H9 (cell line): ENCODE data around the gene TGOLN2. TPM values are rescaled to one million over a fixed set of nuclear protein-coding genes. Genes with fewer than 3 reads are reported as not detected.

Experiments
- DNase-seq: peaks from one replicate; pipeline ENCODE4 v3.0.0-alpha.2; 2017
- H2AFZ ChIP-seq: one replicate; pipeline ENCODE4 v1.6.1; 2013; ENCODE audit warnings: mild to moderate bottlenecking, low read length, control low read depth, moderate library complexity
- H2AK5ac ChIP-seq: 2 replicates; pipeline ENCODE4 v1.6.1; 2013; ENCODE audit warnings: low read length, control low read depth, mixed read lengths; ENCODE audit not compliant: insufficient read length
- H2BK120ac ChIP-seq: one replicate; pipeline ENCODE4 v1.6.1; 2013; ENCODE audit warnings: low read depth, mild to moderate bottlenecking, low read length, control low read depth, inconsistent platforms; ENCODE audit not compliant: poor library complexity, severe bottlenecking
- H2BK12ac ChIP-seq: 2 replicates; pipeline ENCODE4 v1.6.1; 2013; ENCODE audit warnings: low read length, control low read depth, mixed read lengths, low read depth; ENCODE audit not compliant: insufficient read length
- H2BK15ac ChIP-seq: 2 replicates; pipeline ENCODE4 v1.6.1; 2013; ENCODE audit warnings: low read depth, low read length, control low read depth
- H2BK20ac ChIP-seq: one replicate; pipeline ENCODE4 v1.6.1; 2013; ENCODE audit warnings: low read depth, mild to moderate bottlenecking, low read length, control low read depth, inconsistent platforms; ENCODE audit not compliant: poor library complexity, severe bottlenecking
- H2BK5ac ChIP-seq: 2 replicates; pipeline ENCODE4 v1.6.1; 2013; ENCODE audit warnings: low read length, control low read depth, mixed read lengths; ENCODE audit not compliant: insufficient read length
- H3K14ac ChIP-seq: 2 replicates; pipeline ENCODE4 v1.6.1; 2013; ENCODE audit warnings: low read length, control low read depth; ENCODE audit not compliant: insufficient read depth
- H3K18ac ChIP-seq: 2 replicates; pipeline ENCODE4 v1.6.1; 2013; ENCODE audit warnings: low read depth, mild to moderate bottlenecking, mixed read lengths, low read length, control low read depth; ENCODE audit not compliant: insufficient read length
- H3K23ac ChIP-seq: 2 replicates; pipeline ENCODE4 v1.6.1; 2013; ENCODE audit warnings: low read length, control low read depth, mixed read lengths, low read depth; ENCODE audit not compliant: insufficient read length
- H3K23me2 ChIP-seq: 2 replicates; pipeline ENCODE4 v1.6.1; 2013; ENCODE audit warnings: low read depth, mild to moderate bottlenecking, mixed read lengths, low read length, control low read depth; ENCODE audit not compliant: insufficient read length, poor library complexity, severe bottlenecking
- H3K27ac ChIP-seq: 2 replicates; pipeline ENCODE4 v1.5.1; 2013; ENCODE audit warnings: low read length, control low read depth, mixed read lengths, low read depth; ENCODE audit not compliant: insufficient read length
- H3K27me3 ChIP-seq: 2 replicates; pipeline ENCODE4 v1.6.1; 2013; ENCODE audit warnings: low read length, control low read depth, inconsistent platforms; ENCODE audit not compliant: insufficient read depth
- H3K4ac ChIP-seq: 2 replicates; pipeline ENCODE4 v1.6.1; 2013; ENCODE audit warnings: low read depth, mild to moderate bottlenecking, control low read depth, inconsistent platforms, low read length, moderate library complexity
- H3K4me1 ChIP-seq: 2 replicates; pipeline ENCODE4 v1.6.1; 2013; ENCODE audit warnings: low read length, control low read depth, inconsistent platforms; ENCODE audit not compliant: insufficient read depth
- H3K4me2 ChIP-seq: 2 replicates; pipeline ENCODE4 v1.6.1; 2013; ENCODE audit warnings: low read length, control low read depth, mixed read lengths; ENCODE audit not compliant: insufficient read length, insufficient read depth
- H3K56ac ChIP-seq: 2 replicates; pipeline ENCODE4 v1.6.1; 2013; ENCODE audit warnings: low read depth, mild to moderate bottlenecking, mixed read lengths, low read length, control low read depth; ENCODE audit not compliant: insufficient read length
- H3K79me1 ChIP-seq: 2 replicates; pipeline ENCODE4 v1.6.1; 2013; ENCODE audit warnings: low read depth, mild to moderate bottlenecking, moderate library complexity, low read length, control low read depth, inconsistent platforms; ENCODE audit not compliant: insufficient read depth, poor library complexity, severe bottlenecking
- H3K79me2 ChIP-seq: 2 replicates; pipeline ENCODE4 v1.6.1; 2013; ENCODE audit warnings: low read length, control low read depth, inconsistent platforms; ENCODE audit not compliant: insufficient read depth
- H3K9ac ChIP-seq: 2 replicates; pipeline ENCODE4 v1.6.1; 2013; ENCODE audit warnings: low read length, control low read depth, mixed read lengths; ENCODE audit not compliant: insufficient read length; ENCODE audit errors: extremely low read depth
- H3K9me3 ChIP-seq: one replicate; pipeline ENCODE4 v1.6.1; 2013; ENCODE audit warnings: low read depth, low read length, inconsistent platforms; ENCODE audit not compliant: control insufficient read depth
- H3T11ph ChIP-seq: one replicate; pipeline ENCODE4 v1.6.1; 2013; ENCODE audit warnings: mild to moderate bottlenecking, low read length, control low read depth, inconsistent platforms
- H4K20me1 ChIP-seq: one replicate; pipeline ENCODE4 v1.6.1; 2013; ENCODE audit not compliant: control insufficient read depth, insufficient read length, insufficient read depth
- H4K5ac ChIP-seq: 2 replicates; pipeline ENCODE4 v1.6.1; 2013; ENCODE audit warnings: low read depth, mild to moderate bottlenecking, mixed read lengths, low read length, control low read depth; ENCODE audit not compliant: insufficient read length
- H4K8ac ChIP-seq: replicated peaks from 2 replicates; pipeline ENCODE4 v1.6.1; 2013; ENCODE audit warnings: low read length, control low read depth, mixed read lengths, low read depth; ENCODE audit not compliant: insufficient read length
- H4K91ac ChIP-seq: 2 replicates; pipeline ENCODE4 v1.6.1; 2013; ENCODE audit warnings: low read depth, mild to moderate bottlenecking, moderate library complexity, mixed read lengths, low read length, control low read depth; ENCODE audit not compliant: insufficient read length
- H3K27ac Mint-ChIP-seq, 3 experiments: 2 replicates in 2 of 3; 3 replicates in 1 of 3; pipeline ENCODE4 v1.8.0; 2020 to 2021; ENCODE audit warnings: mixed read lengths in 3 of 3, mild to moderate bottlenecking in 1 of 3, moderate library complexity in 1 of 3
- H3K27me3 Mint-ChIP-seq: 2 replicates; pipeline ENCODE4 v1.8.0; 2021; ENCODE audit warnings: low read depth, mild to moderate bottlenecking, moderate library complexity, mixed read lengths
- H3K36me3 Mint-ChIP-seq, 3 experiments: 2 replicates in 2 of 3; 3 replicates in 1 of 3; pipeline ENCODE4 v1.8.0; 2020 to 2021; ENCODE audit warnings: low read depth in 3 of 3, mixed read lengths in 3 of 3; ENCODE audit not compliant: insufficient read depth in 1 of 3
- H3K4me1 Mint-ChIP-seq, 2 experiments: 2 replicates each; pipeline ENCODE4 v1.8.0; 2020; ENCODE audit warnings: mixed read lengths in 2 of 2
- H3K4me3 Mint-ChIP-seq, 2 experiments: 2 replicates in 1 of 2; 3 replicates in 1 of 2; pipeline ENCODE4 v1.8.0; 2020 to 2021; ENCODE audit warnings: mild to moderate bottlenecking in 2 of 2, mixed read lengths in 2 of 2, moderate library complexity in 1 of 2
- H3K9me3 Mint-ChIP-seq, 2 experiments: 2 replicates in 1 of 2; 3 replicates in 1 of 2; pipeline ENCODE4 v1.8.0; 2020; ENCODE audit warnings: mild to moderate bottlenecking in 2 of 2, mixed read lengths in 2 of 2, moderate library complexity in 1 of 2
- WGBS: extraction: QIAGEN DNeasy Blood & Tissue Kit; methylation state at CpG from one replicate; pipeline ENCODE4 v1.1.7; 2013; ENCODE audit warnings: missing lambda C conversion rate, low lambda C conversion rate, mixed read lengths; ENCODE audit not compliant: insufficient read length; ENCODE audit errors: extremely low coverage; 5-methylcytosine and 5-hydroxymethylcytosine counted together
- total RNA-seq: library from RNA; stranded (reverse); gene quantifications from 2 replicates; pipeline ENCODE4 v1.2.1, GENCODE V29; 2021
- TF ChIP-seq, protein P1 (sequence below): fragments of 200-600 bp; sonication (generic); conservative IDR thresholded peaks from 3 replicates; pipeline ENCODE4 v1.8.0; 2021; ENCODE audit warnings: antibody characterized with exemption, mild to moderate bottlenecking

Gene TGOLN2
- total RNA-seq, 1 experiment from 2014 or later, result 47.8 TPM

- Histone ChIP-seq H4K8ac (no peak overlapping the region), H2BK20ac (no peak overlapping the region), H2AK5ac (no peak overlapping the region), H3K9ac (no peak overlapping the region), H2BK120ac (no peak overlapping the region), H3K9me3 (no peaks in the 10 kb centered on the region), H2BK12ac (no peak overlapping the region), H3T11ph (no peak overlapping the region), H3K23ac (no peak overlapping the region), H2AFZ (no peak overlapping the region), H3K56ac (no peak overlapping the region), H2BK15ac (no peak overlapping the region), H4K91ac (no peak overlapping the region), H3K4ac (no peak overlapping the region), H3K27ac (no peak overlapping the region), H2BK5ac (no peak overlapping the region), H3K4me2 (no peak overlapping the region), H3K79me2 (no peaks in the 10 kb centered on the region), H3K79me1 (no peaks in the 10 kb centered on the region), H3K4me1 (peaks cover 3% of the 10 kb centered on the region; the same call in 1 of the 2 replicates), H4K5ac (no peak overlapping the region), H3K14ac (no peak overlapping the region), H4K20me1 (no peaks in the 10 kb centered on the region), H3K18ac (no peak overlapping the region), H3K23me2 (no peaks in the 10 kb centered on the region), H3K27me3 (no peaks in the 10 kb centered on the region)
- WGBS, result no CpG with 5 or more reads among the region's 7 CpGs
- H3K27me3 Mint-ChIP-seq, result no peaks in the 10 kb centered on the region
- H3K36me3 Mint-ChIP-seq, result peaks cover 20 to 48% (median 39%) of the 10 kb centered on the region in 3 experiments
- TF ChIP-seq, protein P1, sequence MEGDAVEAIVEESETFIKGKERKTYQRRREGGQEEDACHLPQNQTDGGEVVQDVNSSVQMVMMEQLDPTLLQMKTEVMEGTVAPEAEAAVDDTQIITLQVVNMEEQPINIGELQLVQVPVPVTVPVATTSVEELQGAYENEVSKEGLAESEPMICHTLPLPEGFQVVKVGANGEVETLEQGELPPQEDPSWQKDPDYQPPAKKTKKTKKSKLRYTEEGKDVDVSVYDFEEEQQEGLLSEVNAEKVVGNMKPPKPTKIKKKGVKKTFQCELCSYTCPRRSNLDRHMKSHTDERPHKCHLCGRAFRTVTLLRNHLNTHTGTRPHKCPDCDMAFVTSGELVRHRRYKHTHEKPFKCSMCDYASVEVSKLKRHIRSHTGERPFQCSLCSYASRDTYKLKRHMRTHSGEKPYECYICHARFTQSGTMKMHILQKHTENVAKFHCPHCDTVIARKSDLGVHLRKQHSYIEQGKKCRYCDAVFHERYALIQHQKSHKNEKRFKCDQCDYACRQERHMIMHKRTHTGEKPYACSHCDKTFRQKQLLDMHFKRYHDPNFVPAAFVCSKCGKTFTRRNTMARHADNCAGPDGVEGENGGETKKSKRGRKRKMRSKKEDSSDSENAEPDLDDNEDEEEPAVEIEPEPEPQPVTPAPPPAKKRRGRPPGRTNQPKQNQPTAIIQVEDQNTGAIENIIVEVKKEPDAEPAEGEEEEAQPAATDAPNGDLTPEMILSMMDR, result no peak
- H3K4me3 Mint-ChIP-seq, result no peak overlapping the region
- H3K27ac Mint-ChIP-seq, result peak overlapping the region in 2 of 3 experiments; percentile 16 to 25; a peak in 2 of 7 replicates
- DNase-seq, result no peak
- H3K4me1 Mint-ChIP-seq, result peaks cover 25 to 28% of the 10 kb centered on the region in 2 experiments
- no peaks in the 10 kb centered on the region for H3K9me3 Mint-ChIP-seq
Observed at GRCh38 chr2:85282914-85283313, 44.9 kb downstream of the TGOLN2 start.
